Panc1 (cell line): ENCODE measurements around the gene GAST.

Experiments used
- POLR2AphosphoS5 ChIP-seq: IDR thresholded peaks from 2 replicates; pipeline ENCODE4 v1.6.1; 2012; ENCODE audit warnings: mild to moderate bottlenecking, low read depth, low read length, moderate library complexity
- REST ChIP-seq, 2 experiments: IDR thresholded peaks; 2 replicates each; pipeline ENCODE4 v1.6.1; 2011 to 2012; ENCODE audit warnings: low read depth in 2 of 2, control low read depth in 1 of 2, low read length in 1 of 2, mild to moderate bottlenecking in 1 of 2, moderate library complexity in 1 of 2; ENCODE audit not compliant: insufficient read depth in 1 of 2
- TCF7L2 ChIP-seq: IDR thresholded peaks from 2 replicates; pipeline ENCODE4 v1.6.1; 2011; ENCODE audit warnings: mild to moderate bottlenecking, low read depth, low read length, inconsistent platforms
- TF ChIP-seq, protein P1 (sequence below): fragments of 450-650 bp; IDR thresholded peaks from 2 replicates; pipeline ENCODE4 v1.5.1; 2017; ENCODE audit warnings: mild to moderate bottlenecking

GRCh38 chr17:41741709-41742108 lies 29.6 kb downstream of the GAST start:
- TF ChIP-seq, protein P1, sequence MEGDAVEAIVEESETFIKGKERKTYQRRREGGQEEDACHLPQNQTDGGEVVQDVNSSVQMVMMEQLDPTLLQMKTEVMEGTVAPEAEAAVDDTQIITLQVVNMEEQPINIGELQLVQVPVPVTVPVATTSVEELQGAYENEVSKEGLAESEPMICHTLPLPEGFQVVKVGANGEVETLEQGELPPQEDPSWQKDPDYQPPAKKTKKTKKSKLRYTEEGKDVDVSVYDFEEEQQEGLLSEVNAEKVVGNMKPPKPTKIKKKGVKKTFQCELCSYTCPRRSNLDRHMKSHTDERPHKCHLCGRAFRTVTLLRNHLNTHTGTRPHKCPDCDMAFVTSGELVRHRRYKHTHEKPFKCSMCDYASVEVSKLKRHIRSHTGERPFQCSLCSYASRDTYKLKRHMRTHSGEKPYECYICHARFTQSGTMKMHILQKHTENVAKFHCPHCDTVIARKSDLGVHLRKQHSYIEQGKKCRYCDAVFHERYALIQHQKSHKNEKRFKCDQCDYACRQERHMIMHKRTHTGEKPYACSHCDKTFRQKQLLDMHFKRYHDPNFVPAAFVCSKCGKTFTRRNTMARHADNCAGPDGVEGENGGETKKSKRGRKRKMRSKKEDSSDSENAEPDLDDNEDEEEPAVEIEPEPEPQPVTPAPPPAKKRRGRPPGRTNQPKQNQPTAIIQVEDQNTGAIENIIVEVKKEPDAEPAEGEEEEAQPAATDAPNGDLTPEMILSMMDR = no peak
- no peak for TF ChIP-seq TCF7L2
- TF ChIP-seq POLR2AphosphoS5 = no peak
- no peak for TF ChIP-seq REST (IDR thresholded peaks at IDR 0.05; ENCODE audit: insufficient read depth in 1 of 2, low read depth in 2 of 2, low read length in 1 of 2)
